Measurements from ENCODE around the gene GP1BA.

GRCh38 chr17:4919511-4920047, 12.5 kb upstream of the GP1BA start:
- TF ChIP-seq CTCF (conservative IDR thresholded peaks at IDR 0.05; ENCODE audit: low read depth, low read length) (no peak), EZH2 (IDR thresholded peaks at IDR 0.05; ENCODE audit: borderline replicate concordance, low read depth, low read length, poor library complexity, severe bottlenecking) (no peak)
